Activated CD4-positive, alpha-beta T cell treated with anti-CD3 and anti-CD28 coated beads, Interleukin-2, amount 50 U/mL, for 24 hours (primary cell): Measurements from ENCODE around the gene IMMP2L.
"Not testable (repeated sequence)": the region's sequence is repeated elsewhere in the genome, so short reads cannot be mapped to it uniquely, and the experiment has no call there.

Source experiments
- DNase-seq, 2 donors: peaks; one replicate each; pipeline ENCODE4 v3.0.0-alpha.2; 2020; ENCODE audit warnings: low read depth in 1 of 2, low spot score in 1 of 2

IMMP2L gene

DNA sequence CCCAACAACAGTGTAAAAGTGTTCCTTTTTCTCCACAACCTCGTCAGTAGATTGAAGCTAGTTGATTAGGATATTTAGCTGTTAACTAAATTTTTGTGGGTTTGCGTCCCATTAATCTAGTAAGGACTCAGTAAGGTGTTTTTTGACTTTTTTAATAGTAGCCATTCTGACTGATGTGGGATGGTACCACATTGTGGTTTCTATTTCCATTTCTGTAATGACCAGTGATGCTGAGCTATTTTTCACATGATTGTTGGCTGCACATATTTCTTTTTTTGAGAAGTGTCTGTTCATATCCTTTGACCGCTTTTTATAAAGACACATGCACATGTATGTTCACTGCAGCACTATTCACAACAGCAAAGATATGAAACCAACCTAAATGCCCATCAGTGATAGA is 476.9 kb downstream of the IMMP2L start:
- DNase-seq = no peak

DNA sequence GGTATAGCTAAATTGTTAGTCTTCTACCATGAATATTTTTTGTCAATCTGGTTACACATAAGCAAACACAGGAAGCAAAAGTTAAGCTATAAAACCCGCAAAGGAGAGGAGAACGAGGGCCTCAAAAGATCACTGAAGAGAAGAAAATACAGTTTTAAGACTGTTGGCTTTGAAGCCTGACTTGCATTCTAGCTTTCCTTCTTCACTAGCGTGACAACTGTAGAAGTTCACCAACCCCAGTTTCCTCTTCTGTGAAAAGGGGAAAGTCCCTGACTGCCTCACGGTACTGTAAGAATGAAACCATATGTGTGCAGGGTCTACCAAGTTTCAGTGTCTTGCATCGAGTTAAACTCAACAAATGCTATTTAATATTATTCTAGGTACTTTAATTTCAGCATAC is 478.9 kb downstream of the IMMP2L start:
- peak in 1 of 2 donors; percentile 72 for DNase-seq

- no peak for DNase-seq
Observed at GRCh38 chr7:111082351-111082750, 479.9 kb downstream of the IMMP2L start.

GRCh38 chr7:111081546-111082267 is 480.6 kb downstream of the IMMP2L start:
- DNase-seq = no peak

DNA sequence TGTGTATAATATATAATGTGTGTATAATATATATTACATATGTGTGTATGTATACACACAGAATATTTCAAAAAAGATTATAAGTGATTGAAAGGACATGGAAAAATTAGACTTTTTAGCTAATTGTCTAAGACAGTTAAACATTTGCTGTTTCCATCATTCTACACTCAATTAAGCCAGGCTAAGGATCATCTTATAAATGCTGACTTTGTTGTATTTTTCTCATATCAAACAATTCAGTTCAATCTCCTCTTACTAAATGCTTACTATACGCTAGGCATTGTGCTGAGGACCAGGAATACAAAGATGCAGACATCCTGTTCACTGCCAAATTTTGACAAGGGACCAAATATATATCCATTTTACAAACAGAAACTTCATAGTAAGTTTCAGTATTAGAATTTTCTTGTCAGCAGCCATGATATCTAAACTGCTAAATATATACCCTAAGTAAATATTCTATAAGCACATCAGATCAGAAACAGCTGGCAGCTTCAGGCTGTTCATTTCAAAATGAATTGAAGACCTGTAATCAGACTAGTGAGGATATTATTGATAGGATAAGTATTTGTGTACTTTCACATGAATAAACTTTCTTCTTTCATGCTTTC is 481.7 kb downstream of the IMMP2L start:
- DNase-seq = no peak

DNA sequence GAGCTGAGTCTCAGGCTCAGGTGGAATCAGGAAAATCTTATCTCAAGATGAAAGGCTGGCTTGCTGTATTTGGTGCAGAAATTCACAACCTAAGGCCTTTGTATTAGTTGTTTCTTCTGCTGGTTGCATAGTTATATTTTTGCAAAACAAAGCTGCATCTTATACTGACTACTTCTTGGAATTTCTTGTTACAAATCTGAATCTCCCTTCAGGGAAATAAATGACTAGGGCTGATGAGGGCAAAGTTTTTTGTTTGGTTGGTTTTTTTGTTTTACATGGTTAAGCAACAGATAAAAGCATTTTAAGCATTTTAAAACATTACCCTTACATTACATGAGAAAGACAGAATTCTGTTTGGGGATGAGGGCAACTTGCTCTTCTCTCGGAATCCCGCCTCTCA is 485.3 kb downstream of the IMMP2L start:
- DNase-seq = no peak

GRCh38 chr7:111076205-111076604 is 486.1 kb downstream of the IMMP2L start:
- DNase-seq = no peak

DNA sequence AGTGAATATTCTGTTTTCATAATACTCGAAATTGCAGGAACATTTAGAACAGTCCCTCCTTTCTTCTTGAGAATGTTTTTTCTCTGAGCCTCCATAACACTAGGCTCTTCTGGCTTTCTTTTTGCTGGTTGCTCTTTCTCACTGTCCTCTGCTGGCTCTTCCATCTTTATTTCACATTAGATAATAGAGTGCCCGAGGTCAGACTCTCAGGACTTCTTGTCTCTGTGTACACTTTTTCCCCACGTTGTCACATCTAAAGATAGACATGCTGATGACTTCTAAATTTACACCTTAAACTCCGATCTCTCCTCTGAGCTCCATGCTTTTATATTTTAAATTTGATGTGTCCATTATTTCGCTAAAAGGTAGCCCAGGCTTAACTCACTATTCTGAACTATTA is 486.8 kb downstream of the IMMP2L start:
- DNase-seq = no peak

DNA sequence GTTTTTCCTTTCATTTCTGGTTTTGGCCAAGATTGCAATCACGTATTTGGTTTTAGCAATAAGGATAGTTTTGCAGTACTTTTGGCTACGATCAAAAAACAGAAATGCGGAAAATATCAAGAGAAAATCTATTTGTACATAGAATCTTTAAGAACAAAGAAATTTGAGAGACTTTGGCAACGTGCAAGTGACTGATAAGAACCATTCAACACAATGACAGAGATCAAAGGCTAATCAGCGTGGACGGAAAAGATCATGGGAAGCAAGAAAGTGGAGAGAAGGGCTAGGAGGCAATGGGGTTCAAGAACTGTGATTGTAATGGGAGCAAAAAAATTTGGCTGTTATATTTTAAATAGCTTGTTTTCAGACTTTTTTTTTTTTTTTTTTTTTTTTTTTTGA is 487.5 kb downstream of the IMMP2L start:
- no peak for DNase-seq

DNA sequence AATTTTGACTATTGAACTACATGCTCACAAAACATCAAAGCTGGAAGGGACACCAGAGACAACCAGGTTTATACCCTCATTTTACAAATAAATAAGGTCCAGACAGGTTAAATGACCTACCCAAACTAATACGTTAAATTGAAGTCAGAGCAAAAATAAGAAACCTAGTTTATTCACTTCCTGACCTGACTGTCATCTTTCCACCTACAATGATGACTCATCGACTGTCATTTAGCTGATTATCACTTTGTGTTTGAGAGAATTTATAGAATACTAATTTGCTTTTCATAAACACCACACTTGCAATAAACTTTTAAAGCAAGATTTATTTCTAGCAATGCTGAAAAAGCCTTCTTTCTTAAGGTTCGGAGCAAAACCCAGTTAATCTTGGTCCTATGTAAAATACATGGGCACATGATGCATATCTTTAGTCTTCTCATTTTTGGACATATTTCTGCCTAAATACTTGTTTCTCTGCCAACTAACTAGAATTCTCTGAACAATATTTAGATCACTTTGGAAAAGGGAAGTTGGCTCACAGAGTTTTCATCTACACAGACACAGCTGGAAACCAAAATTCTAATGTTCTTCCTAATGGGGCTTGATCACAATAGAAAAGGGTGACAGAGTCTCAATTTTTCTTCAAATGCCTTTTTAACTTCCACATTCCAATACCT is 488.1 kb downstream of the IMMP2L start:
- no peak for DNase-seq

- not testable (repeated sequence) for DNase-seq
Observed at GRCh38 chr7:111072658-111073057, 489.6 kb downstream of the IMMP2L start.

- DNase-seq = no peak
Observed at GRCh38 chr7:111071556-111071955, 490.7 kb downstream of the IMMP2L start.

DNA sequence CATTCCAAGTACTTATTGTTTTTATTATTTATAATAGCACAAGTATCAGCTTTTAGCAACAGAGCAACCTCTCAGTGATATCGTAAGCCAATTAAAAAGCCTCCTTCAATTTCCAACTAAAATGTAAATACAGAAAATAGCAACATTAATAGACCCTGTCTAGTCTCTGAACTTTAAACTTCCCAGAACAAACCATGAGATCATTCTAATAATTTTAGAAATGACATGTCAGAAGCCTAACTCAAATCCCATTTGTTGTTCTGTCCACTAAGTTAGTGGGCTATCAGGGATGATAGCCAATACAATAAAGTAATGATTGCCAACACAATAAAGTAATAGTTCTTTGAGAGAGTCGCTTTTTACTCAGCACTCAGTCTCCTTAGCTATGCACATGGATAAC is 493.7 kb downstream of the IMMP2L start:
- no peak for DNase-seq

DNA sequence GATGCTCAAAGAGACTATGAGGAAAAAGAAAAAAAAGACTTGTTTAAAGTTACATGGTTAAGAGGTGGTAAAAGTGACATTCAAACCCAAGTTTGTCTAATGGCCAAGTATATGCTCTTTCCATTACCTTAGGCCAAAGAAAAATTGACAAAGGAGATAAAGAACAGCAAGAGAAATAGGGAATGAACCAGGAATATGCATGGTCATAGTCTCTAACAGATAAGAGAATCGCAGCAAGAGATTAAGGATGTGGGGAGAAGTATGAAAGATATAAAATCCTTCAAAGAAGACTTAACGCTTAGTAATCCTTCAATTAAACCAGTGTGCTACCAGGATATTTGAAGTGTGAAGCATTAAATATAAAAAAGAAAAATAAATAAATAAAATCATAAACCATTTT is 494.6 kb downstream of the IMMP2L start:
- no peak for DNase-seq

GRCh38 chr7:111067251-111067650 is 495.0 kb downstream of the IMMP2L start:
- no peak for DNase-seq

DNA sequence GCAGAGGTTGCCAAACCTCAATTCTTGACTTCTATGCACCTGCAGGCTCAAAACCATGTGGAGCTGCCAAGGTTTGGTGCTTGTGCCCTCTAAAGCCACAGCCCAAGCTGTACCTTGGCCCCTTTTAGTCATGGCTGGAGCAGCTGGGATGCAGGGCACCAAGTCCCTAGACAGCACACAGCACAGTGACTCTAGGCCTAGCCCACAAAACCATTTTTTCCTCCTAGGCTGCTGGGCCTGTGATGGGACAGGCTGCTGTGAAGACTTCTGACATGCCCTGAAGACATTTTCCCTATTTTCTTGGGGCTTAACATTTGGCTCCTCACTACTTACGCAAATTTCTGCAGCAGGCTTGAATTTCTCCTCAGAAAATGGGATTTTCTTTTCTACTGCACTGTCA is 499.1 kb downstream of the IMMP2L start:
- DNase-seq = no peak

DNA sequence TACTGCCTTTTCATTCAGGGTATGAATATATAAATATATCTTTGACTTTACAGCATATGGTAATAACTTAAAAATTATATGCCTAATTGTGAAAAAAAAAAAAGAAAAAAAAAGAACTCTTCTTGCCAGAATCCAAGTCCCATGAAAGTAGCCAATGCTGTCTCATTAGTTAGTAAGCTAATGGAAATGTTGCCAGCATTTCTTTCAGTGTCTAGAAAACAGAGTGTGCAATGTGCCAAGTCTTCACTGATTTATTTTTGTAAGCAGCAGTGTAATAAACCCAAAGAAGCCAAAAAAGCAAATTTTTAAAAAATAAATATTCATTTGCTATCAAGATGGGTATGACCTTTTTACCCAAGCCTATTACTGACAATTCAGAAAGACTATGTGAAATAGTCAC is 502.5 kb downstream of the IMMP2L start:
- no peak for DNase-seq

- DNase-seq = no peak
Observed at GRCh38 chr7:111057066-111057465, 505.2 kb downstream of the IMMP2L start.

- no peak for DNase-seq
Observed at GRCh38 chr7:111056371-111056770, 505.9 kb downstream of the IMMP2L start.

DNA sequence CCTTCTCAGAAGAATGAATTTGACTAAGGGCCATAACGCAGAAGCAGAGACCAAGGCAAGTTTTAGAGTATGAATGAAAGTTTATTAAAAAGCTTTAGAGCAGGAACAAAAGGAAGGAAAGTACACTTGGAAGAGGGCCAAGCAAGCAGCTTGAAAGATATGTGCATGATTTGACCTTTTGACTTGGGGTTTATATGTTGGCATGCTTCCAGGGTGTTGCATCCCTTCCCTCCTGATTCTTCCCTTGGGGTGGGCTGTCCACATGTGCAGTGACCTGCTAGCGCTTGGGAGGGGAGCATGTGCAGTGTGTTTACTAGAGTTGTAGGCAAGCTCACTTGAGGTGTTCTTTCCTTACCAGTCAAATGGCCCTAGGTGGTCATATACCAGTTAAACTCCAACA is 509.3 kb downstream of the IMMP2L start:
- no peak for DNase-seq

GRCh38 chr7:111051832-111052231 is 510.5 kb downstream of the IMMP2L start:
- DNase-seq = no peak

GRCh38 chr7:111050875-111051416 is 511.3 kb downstream of the IMMP2L start:
- no peak for DNase-seq
